ENCODE measurements around the gene P2RY6.
"Not testable (repeated sequence)": the region's sequence is repeated elsewhere in the genome, so short reads cannot be mapped to it uniquely, and the experiment has no call there.

Gene P2RY6

DNA sequence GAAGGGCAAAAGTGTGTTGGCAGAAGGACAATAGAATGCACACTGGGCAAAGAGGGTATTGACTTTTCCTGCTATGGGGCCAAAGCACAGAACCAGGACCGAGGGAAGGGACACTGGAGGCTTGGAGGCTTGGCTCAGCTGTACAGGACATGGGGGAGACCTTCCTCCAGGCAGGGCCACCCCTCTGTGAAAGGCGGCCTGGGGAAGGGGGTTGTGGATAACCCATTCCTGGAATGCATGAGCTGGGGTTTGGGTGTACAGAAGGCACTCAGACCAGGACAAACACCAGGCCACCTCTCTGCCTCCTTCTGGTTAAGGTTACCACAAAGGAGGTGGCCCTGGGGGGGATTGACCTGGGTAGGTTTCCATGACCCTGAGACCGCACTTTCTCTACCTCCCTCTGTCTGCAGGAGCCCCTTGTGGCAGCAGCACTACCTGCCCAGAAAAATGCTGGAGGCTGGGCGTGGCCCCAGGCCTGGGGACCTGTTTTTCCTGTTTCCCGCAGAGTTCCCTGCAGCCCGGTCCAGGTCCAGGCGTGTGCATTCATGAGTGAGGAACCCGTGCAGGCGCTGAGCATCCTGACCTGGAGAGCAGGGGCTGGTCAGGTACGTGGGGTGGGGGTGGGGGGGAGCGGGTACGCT lies 44.4 kb upstream of the P2RY6 start:
- no peak for DNase-seq (ENCODE audit: low read depth)
- TF ChIP-seq, protein P1, sequence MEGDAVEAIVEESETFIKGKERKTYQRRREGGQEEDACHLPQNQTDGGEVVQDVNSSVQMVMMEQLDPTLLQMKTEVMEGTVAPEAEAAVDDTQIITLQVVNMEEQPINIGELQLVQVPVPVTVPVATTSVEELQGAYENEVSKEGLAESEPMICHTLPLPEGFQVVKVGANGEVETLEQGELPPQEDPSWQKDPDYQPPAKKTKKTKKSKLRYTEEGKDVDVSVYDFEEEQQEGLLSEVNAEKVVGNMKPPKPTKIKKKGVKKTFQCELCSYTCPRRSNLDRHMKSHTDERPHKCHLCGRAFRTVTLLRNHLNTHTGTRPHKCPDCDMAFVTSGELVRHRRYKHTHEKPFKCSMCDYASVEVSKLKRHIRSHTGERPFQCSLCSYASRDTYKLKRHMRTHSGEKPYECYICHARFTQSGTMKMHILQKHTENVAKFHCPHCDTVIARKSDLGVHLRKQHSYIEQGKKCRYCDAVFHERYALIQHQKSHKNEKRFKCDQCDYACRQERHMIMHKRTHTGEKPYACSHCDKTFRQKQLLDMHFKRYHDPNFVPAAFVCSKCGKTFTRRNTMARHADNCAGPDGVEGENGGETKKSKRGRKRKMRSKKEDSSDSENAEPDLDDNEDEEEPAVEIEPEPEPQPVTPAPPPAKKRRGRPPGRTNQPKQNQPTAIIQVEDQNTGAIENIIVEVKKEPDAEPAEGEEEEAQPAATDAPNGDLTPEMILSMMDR (IDR thresholded peaks at IDR 0.05; ENCODE audit: low read depth, low read length, missing control alignments), result no peak
- H3K4me3 ChIP-seq (ENCODE audit: low read depth, low read length), result no peak overlapping the region
- in situ Hi-C loops (cut with HindIII; ENCODE audit: low sequenced_read_pairs), result no loop called here

DNA sequence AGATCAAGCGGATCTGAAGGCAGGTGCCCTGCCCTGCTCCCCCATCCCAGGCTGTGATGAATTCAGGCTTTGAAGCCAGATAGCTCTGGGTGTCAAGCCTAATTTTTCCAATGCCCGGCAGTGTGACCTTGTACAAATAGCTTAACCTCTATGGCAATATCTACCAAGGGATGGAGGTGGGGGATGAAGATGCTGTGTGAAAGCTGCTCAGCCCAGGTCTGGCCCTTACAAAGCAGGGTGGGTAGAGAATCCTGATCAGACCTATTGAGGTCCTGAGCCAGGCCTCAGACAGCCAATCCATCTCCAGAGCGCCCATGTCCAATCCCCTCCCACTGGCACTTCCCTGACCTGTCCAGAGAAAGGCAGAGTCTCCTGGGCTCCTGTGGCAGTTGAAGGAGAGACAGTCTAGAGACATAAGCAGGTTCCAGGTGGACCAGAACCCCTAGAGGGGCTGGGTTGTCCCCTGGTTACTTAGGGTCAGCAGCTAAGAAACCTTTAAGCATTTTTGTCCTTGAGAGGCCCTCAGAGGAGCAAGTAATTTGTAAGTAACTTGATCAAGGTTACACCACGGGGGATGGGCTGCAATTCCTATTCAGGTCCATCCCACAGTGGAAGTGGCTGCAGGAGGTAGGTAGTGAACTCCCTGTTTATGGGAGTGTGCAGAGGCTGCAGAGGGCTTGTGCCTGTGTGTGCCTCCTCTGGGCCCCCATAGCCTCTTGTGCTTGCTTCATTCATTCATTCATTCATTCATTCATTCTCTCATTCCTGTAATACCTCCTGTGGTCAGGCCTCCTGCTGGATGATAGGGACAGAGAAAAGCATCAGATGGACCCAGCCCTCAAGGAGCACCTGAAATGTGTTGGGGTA lies 43.6 kb upstream of the P2RY6 start:
- H3K4me3 ChIP-seq (ENCODE audit: low read depth, low read length), result no peak overlapping the region
- no peak for DNase-seq (ENCODE audit: low read depth)
- TF ChIP-seq, protein P1 (IDR thresholded peaks at IDR 0.05; ENCODE audit: low read depth, low read length, missing control alignments), result no peak
- in situ Hi-C loops (cut with HindIII; ENCODE audit: low sequenced_read_pairs), result no loop called here

DNA sequence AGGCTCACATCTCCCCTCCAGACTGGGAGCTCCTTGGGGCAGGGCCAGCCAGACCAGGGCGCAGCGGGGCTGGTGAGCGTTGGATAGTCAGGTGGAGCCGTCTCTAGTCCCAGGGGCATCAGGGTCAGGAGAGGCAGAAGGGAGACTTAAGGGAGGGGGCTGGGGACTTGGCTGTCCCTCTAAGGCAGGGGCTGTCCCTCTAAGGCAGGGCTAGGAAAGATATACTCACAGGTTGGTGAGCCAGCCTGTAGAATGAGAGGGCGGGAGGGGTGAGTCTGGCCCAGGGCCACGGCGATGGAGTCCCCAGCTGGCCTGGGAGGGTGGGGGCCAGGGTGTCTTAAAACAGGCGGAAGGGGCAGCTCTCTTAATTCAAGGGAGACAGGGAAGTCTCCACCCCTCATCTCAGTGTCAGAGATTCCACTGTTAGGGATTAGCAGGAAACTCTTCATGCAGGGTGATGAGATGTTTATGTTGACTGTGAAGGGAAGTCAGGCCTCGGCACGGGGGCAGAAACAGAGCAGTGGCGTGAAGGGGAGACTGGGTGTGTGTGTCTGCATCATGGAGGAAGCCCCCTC lies 42.7 kb upstream of the P2RY6 start:
- DNase-seq (ENCODE audit: low read depth), result no peak
- in situ Hi-C loops (cut with HindIII; ENCODE audit: low sequenced_read_pairs), result no loop called here
- TF ChIP-seq, protein P1 (IDR thresholded peaks at IDR 0.05; ENCODE audit: low read depth, low read length, missing control alignments), result no peak

DNA sequence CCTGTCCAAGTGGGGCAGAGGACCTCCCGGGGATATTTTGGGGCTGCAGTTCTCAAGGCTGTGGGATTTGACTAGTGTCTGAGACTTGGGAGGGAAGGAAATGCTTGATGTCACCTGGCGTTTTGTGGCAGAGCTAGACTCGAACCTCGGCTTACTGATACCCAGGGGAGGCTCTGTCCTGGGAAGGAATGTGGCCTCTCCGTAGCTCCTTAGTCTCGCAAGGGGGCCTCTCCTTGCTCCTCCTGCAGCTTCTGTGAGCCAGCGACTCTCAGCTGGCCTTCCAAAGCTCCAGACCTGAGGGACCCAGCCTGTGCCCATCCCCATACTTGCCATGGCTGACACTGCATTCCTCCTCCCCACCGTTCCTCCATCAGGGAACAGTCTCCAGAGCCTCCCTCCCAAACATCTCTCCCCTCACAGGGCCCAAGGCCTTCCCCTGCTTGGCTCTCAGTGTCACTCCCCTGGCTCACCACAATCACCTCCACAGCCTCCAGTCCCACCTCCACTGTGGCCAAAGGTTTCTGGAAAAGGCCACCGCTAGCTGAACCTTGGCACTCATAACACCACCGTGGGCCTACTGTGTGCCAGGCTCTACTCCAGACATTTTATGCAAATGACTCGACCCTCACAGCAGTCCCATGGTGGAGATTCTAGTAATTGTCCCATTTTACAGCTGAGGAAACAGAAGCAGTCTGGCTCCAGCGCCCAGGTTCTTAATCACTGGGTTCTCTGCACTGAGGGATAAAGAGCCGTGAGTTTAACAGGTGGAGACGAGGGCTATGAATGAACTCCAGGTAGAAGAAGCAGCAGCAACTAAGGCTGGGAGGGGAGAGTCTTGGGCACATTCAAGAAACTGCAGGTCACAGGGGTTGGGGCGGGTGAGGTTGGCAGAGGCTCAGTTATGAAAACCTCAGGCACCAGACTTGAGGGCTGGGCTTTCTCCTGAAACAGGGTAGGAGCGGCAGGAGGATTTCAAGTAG lies 42.0 kb upstream of the P2RY6 start:
- no peak for DNase-seq (ENCODE audit: low read depth)
- in situ Hi-C loops (cut with HindIII; ENCODE audit: low sequenced_read_pairs), result no loop called here

More for the DNA sequence above, 42.7 kb upstream of the P2RY6 start:
- no peak overlapping the region for H3K4me3 ChIP-seq (ENCODE audit: low read depth, low read length)

DNA sequence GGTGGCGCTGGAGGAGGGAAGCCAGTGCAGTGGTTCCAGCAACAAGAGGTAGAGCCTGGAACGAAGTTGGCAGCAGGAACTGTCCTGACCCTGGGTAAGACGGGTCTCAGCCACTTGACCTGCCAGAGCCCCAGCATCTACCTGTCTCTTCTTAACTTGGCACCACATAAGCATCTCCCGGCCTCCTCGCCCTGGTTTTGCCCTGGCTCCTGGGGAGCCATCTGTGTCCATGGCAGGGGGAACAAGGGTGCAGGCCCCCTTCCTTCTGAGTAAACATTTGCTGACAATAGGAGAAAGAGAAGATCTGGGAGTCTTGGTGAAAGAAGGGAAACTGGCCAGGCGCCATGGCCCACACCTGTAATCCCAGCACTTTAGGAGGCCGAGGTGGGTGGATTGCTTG lies 41.2 kb upstream of the P2RY6 start:
- no peak overlapping the region for H3K4me3 ChIP-seq (ENCODE audit: low read depth, low read length)
- no peak for DNase-seq (ENCODE audit: low read depth)
- TF ChIP-seq, protein P1 (IDR thresholded peaks at IDR 0.05; ENCODE audit: low read depth, low read length, missing control alignments), result no peak
- in situ Hi-C loops (cut with HindIII; ENCODE audit: low sequenced_read_pairs), result no loop called here

More for the DNA sequence above, 42.0 kb upstream of the P2RY6 start:
- H3K4me3 ChIP-seq (ENCODE audit: low read depth, low read length), result no peak overlapping the region
- TF ChIP-seq, protein P1 (IDR thresholded peaks at IDR 0.05; ENCODE audit: low read depth, low read length, missing control alignments), result no peak

DNA sequence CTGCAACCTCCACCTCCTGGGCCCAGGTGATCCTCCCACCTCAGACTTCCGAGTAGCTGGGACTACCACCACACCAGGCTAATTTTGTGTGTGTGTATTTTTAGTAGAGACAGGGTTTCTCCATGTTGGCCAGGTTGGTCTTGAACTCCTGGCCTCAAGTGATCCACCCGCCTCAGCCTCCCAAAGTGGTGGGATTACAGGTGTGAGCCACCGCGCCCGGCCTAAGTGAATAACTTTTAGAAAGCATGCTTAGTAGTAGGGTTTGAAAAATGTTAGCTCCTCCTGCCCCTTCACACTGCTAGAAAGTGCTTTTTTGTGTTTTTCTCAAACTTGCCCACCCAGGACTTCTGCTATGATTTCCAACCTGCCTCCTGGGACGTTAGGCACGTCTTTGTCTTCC lies 39.7 kb upstream of the P2RY6 start:
- in situ Hi-C loops (cut with HindIII; ENCODE audit: low sequenced_read_pairs); DNase-seq (ENCODE audit: low read depth); H3K4me3 ChIP-seq (ENCODE audit: low read depth, low read length): not testable (repeated sequence)
